ENCODE results near the gene CLDN6.

CLDN6 gene

GRCh38 chr16:3019594-3020246, 1.7 kb upstream of the CLDN6 start:
- no peaks in the 10 kb centered on the region for H3K36me3 ChIP-seq (ENCODE audit: control insufficient read depth in 2 of 2, insufficient read depth in 2 of 2, low read length in 2 of 2)
- peaks cover 15 to 18% of the 10 kb centered on the region in 2 donors for H3K27me3 ChIP-seq (ENCODE audit: control insufficient read depth in 1 of 2, insufficient read depth in 2 of 2, low read length in 2 of 2)
- H3K9me3 ChIP-seq (ENCODE audit: control insufficient read depth in 2 of 2, low read length in 2 of 2) = no peaks in the 10 kb centered on the region
- peak overlapping the region; percentile 52 to 89 for H3K4me3 ChIP-seq (ENCODE audit: low read length in 2 of 2)
- no peak overlapping the region for H3K27ac ChIP-seq (ENCODE audit: low read length)
- peak overlapping the region in 1 of 2 donors; percentile 29 for H3K9ac ChIP-seq (ENCODE audit: low read length in 2 of 2)
- peaks cover 40% of the 10 kb centered on the region for H3K4me1 ChIP-seq (ENCODE audit: control insufficient read depth, insufficient read depth, low read length)

- H3K9me3 ChIP-seq (ENCODE audit: control insufficient read depth in 2 of 2, low read length in 2 of 2) = no peaks in the 10 kb centered on the region
- H3K27ac ChIP-seq (ENCODE audit: low read length) = no peak overlapping the region
- no peak overlapping the region for H3K9ac ChIP-seq (ENCODE audit: low read length in 2 of 2)
- no peaks in the 10 kb centered on the region for H3K36me3 ChIP-seq (ENCODE audit: control insufficient read depth in 2 of 2, insufficient read depth in 2 of 2, low read length in 2 of 2)
- H3K4me1 ChIP-seq (ENCODE audit: control insufficient read depth, insufficient read depth, low read length) = peaks cover 24% of the 10 kb centered on the region
- peaks cover 26 to 37% of the 10 kb centered on the region in 2 donors for H3K27me3 ChIP-seq (ENCODE audit: control insufficient read depth in 1 of 2, insufficient read depth in 2 of 2, low read length in 2 of 2)
- H3K4me3 ChIP-seq (ENCODE audit: low read length in 2 of 2) = no peak overlapping the region
Observed at GRCh38 chr16:3017344-3017743, 639 bp downstream of the CLDN6 start.

GRCh38 chr16:3015865-3016521, 2.0 kb downstream of the CLDN6 start:
- H3K4me1 ChIP-seq (ENCODE audit: control insufficient read depth, insufficient read depth, low read length) = peaks cover 11% of the 10 kb centered on the region
- H3K27ac ChIP-seq (ENCODE audit: low read length) = no peak overlapping the region
- H3K9ac ChIP-seq (ENCODE audit: low read length in 2 of 2) = no peak overlapping the region
- no peak overlapping the region for H3K4me3 ChIP-seq (ENCODE audit: low read length in 2 of 2)
- no peaks in the 10 kb centered on the region for H3K36me3 ChIP-seq (ENCODE audit: control insufficient read depth in 2 of 2, insufficient read depth in 2 of 2, low read length in 2 of 2)
- H3K27me3 ChIP-seq (ENCODE audit: control insufficient read depth in 1 of 2, insufficient read depth in 2 of 2, low read length in 2 of 2) = peaks cover 33 to 47% of the 10 kb centered on the region in 2 donors
- H3K9me3 ChIP-seq (ENCODE audit: control insufficient read depth in 2 of 2, low read length in 2 of 2) = no peaks in the 10 kb centered on the region

- Histone ChIP-seq H3K36me3 (ENCODE audit: control insufficient read depth in 2 of 2, insufficient read depth in 2 of 2, low read length in 2 of 2) (no peaks in the 10 kb centered on the region), H3K27me3 (ENCODE audit: control insufficient read depth in 1 of 2, insufficient read depth in 2 of 2, low read length in 2 of 2) (peaks cover 36 to 50% of the 10 kb centered on the region in 2 donors), H3K4me1 (ENCODE audit: control insufficient read depth, insufficient read depth, low read length) (peaks cover 3% of the 10 kb centered on the region), H3K4me3 (ENCODE audit: low read length in 2 of 2) (no peak overlapping the region), H3K9me3 (ENCODE audit: control insufficient read depth in 2 of 2, low read length in 2 of 2) (no peaks in the 10 kb centered on the region), H3K9ac (ENCODE audit: low read length in 2 of 2) (no peak overlapping the region), H3K27ac (ENCODE audit: low read length) (no peak overlapping the region)
Observed at GRCh38 chr16:3014971-3015370, 3.0 kb downstream of the CLDN6 start.

- Histone ChIP-seq H3K27ac (ENCODE audit: low read length) (no peak overlapping the region), H3K27me3 (ENCODE audit: control insufficient read depth in 1 of 2, insufficient read depth in 2 of 2, low read length in 2 of 2) (peaks cover 39 to 59% of the 10 kb centered on the region in 2 donors), H3K4me1 (ENCODE audit: control insufficient read depth, insufficient read depth, low read length) (no peaks in the 10 kb centered on the region)
Observed at GRCh38 chr16:3013998-3014690, 3.8 kb downstream of the CLDN6 start.

GRCh38 chr16:3013491-3013951, 4.5 kb downstream of the CLDN6 start:
- H3K4me1 ChIP-seq (ENCODE audit: control insufficient read depth, insufficient read depth, low read length) = no peaks in the 10 kb centered on the region
- no peaks in the 10 kb centered on the region for H3K36me3 ChIP-seq (ENCODE audit: control insufficient read depth in 2 of 2, insufficient read depth in 2 of 2, low read length in 2 of 2)
- H3K9me3 ChIP-seq (ENCODE audit: control insufficient read depth in 2 of 2, low read length in 2 of 2) = no peaks in the 10 kb centered on the region
- no peak overlapping the region for H3K27ac ChIP-seq (ENCODE audit: low read length)
- no peak overlapping the region for H3K9ac ChIP-seq (ENCODE audit: low read length in 2 of 2)
- H3K4me3 ChIP-seq (ENCODE audit: low read length in 2 of 2) = no peak overlapping the region
- peaks cover 39 to 61% of the 10 kb centered on the region in 2 donors for H3K27me3 ChIP-seq (ENCODE audit: control insufficient read depth in 1 of 2, insufficient read depth in 2 of 2, low read length in 2 of 2)

More at GRCh38 chr16:3013998-3014690, 3.8 kb downstream of the CLDN6 start:
- Histone ChIP-seq H3K36me3 (ENCODE audit: control insufficient read depth in 2 of 2, insufficient read depth in 2 of 2, low read length in 2 of 2) (no peaks in the 10 kb centered on the region), H3K4me3 (ENCODE audit: low read length in 2 of 2) (no peak overlapping the region), H3K9ac (ENCODE audit: low read length in 2 of 2) (no peak overlapping the region), H3K9me3 (ENCODE audit: control insufficient read depth in 2 of 2, low read length in 2 of 2) (no peaks in the 10 kb centered on the region)

GRCh38 chr16:3012828-3013420, 5.1 kb downstream of the CLDN6 start, which contains the start of gene CLDN9:
Gene CLDN9, plus strand, starts transcription at chr16:3012923. Its CDS starts 440 bp downstream, at chr16:3013363.
- Histone ChIP-seq H3K4me3 (ENCODE audit: low read length in 2 of 2) (no peak within 1 kb of the TSS), H3K27ac (ENCODE audit: low read length) (no peak within 1 kb of the TSS), H3K36me3 (ENCODE audit: control insufficient read depth in 2 of 2, insufficient read depth in 2 of 2, low read length in 2 of 2) (no peaks in the 10 kb centered on the region), H3K9me3 (ENCODE audit: control insufficient read depth in 2 of 2, low read length in 2 of 2) (no peaks in the 10 kb centered on the region), H3K9ac (ENCODE audit: low read length in 2 of 2) (no peak within 1 kb of the TSS), H3K4me1 (ENCODE audit: control insufficient read depth, insufficient read depth, low read length) (peaks cover 3% of the 10 kb centered on the region), H3K27me3 (ENCODE audit: control insufficient read depth in 1 of 2, insufficient read depth in 2 of 2, low read length in 2 of 2) (peaks cover 40 to 61% of the 10 kb centered on the region in 2 donors)

- no peaks in the 10 kb centered on the region for H3K9me3 ChIP-seq (ENCODE audit: control insufficient read depth in 2 of 2, low read length in 2 of 2)
- H3K27ac ChIP-seq (ENCODE audit: low read length) = no peak overlapping the region
- peaks cover 44 to 61% of the 10 kb centered on the region in 2 donors for H3K27me3 ChIP-seq (ENCODE audit: control insufficient read depth in 1 of 2, insufficient read depth in 2 of 2, low read length in 2 of 2)
Observed at GRCh38 chr16:3012246-3012645, 5.7 kb downstream of the CLDN6 start.

GRCh38 chr16:3010510-3010909, 7.5 kb downstream of the CLDN6 start:
- H3K9ac ChIP-seq (ENCODE audit: low read length in 2 of 2) = no peak overlapping the region
- H3K27me3 ChIP-seq (ENCODE audit: control insufficient read depth in 1 of 2, insufficient read depth in 2 of 2, low read length in 2 of 2) = peaks cover 51 to 69% of the 10 kb centered on the region in 2 donors
- H3K4me1 ChIP-seq (ENCODE audit: control insufficient read depth, insufficient read depth, low read length) = peaks cover 3% of the 10 kb centered on the region
- H3K9me3 ChIP-seq (ENCODE audit: control insufficient read depth in 2 of 2, low read length in 2 of 2) = no peaks in the 10 kb centered on the region
- no peak overlapping the region for H3K4me3 ChIP-seq (ENCODE audit: low read length in 2 of 2)
- H3K27ac ChIP-seq (ENCODE audit: low read length) = no peak overlapping the region
- no peaks in the 10 kb centered on the region for H3K36me3 ChIP-seq (ENCODE audit: control insufficient read depth in 2 of 2, insufficient read depth in 2 of 2, low read length in 2 of 2)

More at GRCh38 chr16:3012246-3012645, 5.7 kb downstream of the CLDN6 start:
- Histone ChIP-seq H3K4me1 (ENCODE audit: control insufficient read depth, insufficient read depth, low read length) (peaks cover 3% of the 10 kb centered on the region), H3K36me3 (ENCODE audit: control insufficient read depth in 2 of 2, insufficient read depth in 2 of 2, low read length in 2 of 2) (no peaks in the 10 kb centered on the region), H3K9ac (ENCODE audit: low read length in 2 of 2) (no peak overlapping the region), H3K4me3 (ENCODE audit: low read length in 2 of 2) (no peak overlapping the region)

- no peak overlapping the region for H3K27ac ChIP-seq (ENCODE audit: low read length)
- peaks cover 54 to 72% of the 10 kb centered on the region in 2 donors for H3K27me3 ChIP-seq (ENCODE audit: control insufficient read depth in 1 of 2, insufficient read depth in 2 of 2, low read length in 2 of 2)
- H3K4me3 ChIP-seq (ENCODE audit: low read length in 2 of 2) = no peak overlapping the region
- no peaks in the 10 kb centered on the region for H3K36me3 ChIP-seq (ENCODE audit: control insufficient read depth in 2 of 2, insufficient read depth in 2 of 2, low read length in 2 of 2)
- H3K4me1 ChIP-seq (ENCODE audit: control insufficient read depth, insufficient read depth, low read length) = peaks cover 5% of the 10 kb centered on the region
- H3K9me3 ChIP-seq (ENCODE audit: control insufficient read depth in 2 of 2, low read length in 2 of 2) = no peaks in the 10 kb centered on the region
- H3K9ac ChIP-seq (ENCODE audit: low read length in 2 of 2) = no peak overlapping the region
Observed at GRCh38 chr16:3009568-3010390, 8.2 kb downstream of the CLDN6 start.
